Osteoblast (primary cell): ENCODE data around the gene MEAK7. TPM values are rescaled to one million over a fixed set of nuclear protein-coding genes. Genes with fewer than 3 reads are reported as not detected.

Experiments used
- DNase-seq: peaks from one replicate; pipeline ENCODE4 v3.0.0; 2011; ENCODE audit warnings: low spot score, mixed read lengths; ENCODE audit not compliant: insufficient read length; ENCODE audit errors: missing footprints
- H2AFZ ChIP-seq: 2 replicates; pipeline ENCODE4 v1.6.0; 2011; ENCODE audit warnings: mild to moderate bottlenecking, low read length
- H3K27ac ChIP-seq: 2 replicates; pipeline ENCODE4 v1.5.1; 2011; ENCODE audit warnings: mild to moderate bottlenecking, low read depth, low read length, moderate library complexity
- H3K27me3 ChIP-seq: 2 replicates; pipeline ENCODE4 v1.6.0; 2012; ENCODE audit warnings: mild to moderate bottlenecking, control low read depth, inconsistent platforms, low read length, moderate library complexity; ENCODE audit not compliant: insufficient read depth
- H3K36me3 ChIP-seq: 2 replicates; pipeline ENCODE4 v1.5.1; 2011; ENCODE audit warnings: mild to moderate bottlenecking, low read length, control low read depth, moderate library complexity; ENCODE audit not compliant: insufficient read depth
- H3K4me1 ChIP-seq: 2 replicates; pipeline ENCODE4 v1.5.1; 2011; ENCODE audit warnings: mild to moderate bottlenecking, low read length, control low read depth, moderate library complexity; ENCODE audit not compliant: insufficient read depth
- H3K4me2 ChIP-seq: 2 replicates; pipeline ENCODE4 v1.6.0; 2011; ENCODE audit warnings: mild to moderate bottlenecking, low read length; ENCODE audit not compliant: insufficient read depth
- H3K4me3 ChIP-seq: fragments of 200-600 bp; sonication (generic); 3 replicates; pipeline ENCODE4 v1.5.1; 2012; ENCODE audit warnings: mild to moderate bottlenecking, low read length, inconsistent platforms; ENCODE audit not compliant: insufficient read depth
- H3K79me2 ChIP-seq: 2 replicates; pipeline ENCODE4 v1.6.0; 2012; ENCODE audit warnings: mild to moderate bottlenecking, low read length, control low read depth, inconsistent platforms; ENCODE audit not compliant: insufficient read depth
- H3K9me3 ChIP-seq: 2 replicates; pipeline ENCODE4 v1.5.1; 2011; ENCODE audit warnings: low read depth, low read length, control low read depth
- H4K20me1 ChIP-seq: 2 replicates; pipeline ENCODE4 v1.6.0; 2012; ENCODE audit warnings: mild to moderate bottlenecking, low read length, control low read depth; ENCODE audit not compliant: insufficient read depth
- total RNA-seq: library from RNA; depleted of rRNA; stranded (reverse); fragments of >200 nt; gene quantifications from 2 replicates; pipeline ENCODE4 v1.2.3, GENCODE V29; 2012
- TF ChIP-seq, protein P1 (sequence below): IDR thresholded peaks from 2 replicates; pipeline ENCODE4 v1.5.1; 2011; ENCODE audit warnings: mild to moderate bottlenecking, low read depth, low read length, moderate library complexity; ENCODE audit errors: extremely low read depth

Gene MEAK7
- total RNA-seq, 1 donor, result 24.2 TPM

DNA sequence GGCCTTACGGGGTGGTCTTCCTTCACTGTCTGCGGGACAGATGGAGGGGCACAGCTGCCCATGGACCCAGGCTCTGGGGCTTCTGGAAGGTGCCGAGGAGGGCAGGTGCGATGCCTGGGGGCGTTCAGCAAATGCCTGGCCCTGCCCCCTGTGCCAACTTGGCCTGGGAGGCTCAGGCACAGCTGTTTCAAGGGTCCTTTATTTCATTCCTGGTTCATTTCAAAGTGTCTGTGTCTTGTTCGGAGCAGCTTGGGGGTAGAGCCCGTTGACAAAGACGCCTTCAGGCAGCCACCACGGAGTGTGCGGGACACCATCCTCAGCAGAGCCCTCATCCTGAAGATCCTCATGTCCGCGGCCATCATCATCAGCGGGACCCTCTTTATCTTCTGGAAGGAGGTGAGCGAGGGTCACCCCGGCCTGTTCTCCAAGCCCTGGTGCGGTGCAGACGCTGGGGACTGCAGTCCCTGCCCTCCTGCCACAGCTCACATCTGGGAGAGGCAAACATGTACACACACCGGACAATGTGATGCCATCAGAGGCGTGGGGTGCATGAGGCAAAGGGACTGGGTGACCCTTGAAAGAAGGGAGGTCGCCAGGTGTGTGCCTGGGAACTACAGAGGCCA, 43.9 kb downstream of the MEAK7 start:
- H3K36me3 ChIP-seq, result peaks cover 19% of the 10 kb centered on the region
- H3K4me2 ChIP-seq, result no peak overlapping the region
- H3K79me2 ChIP-seq, result no peaks in the 10 kb centered on the region
- peaks cover 10% of the 10 kb centered on the region for H4K20me1 ChIP-seq
- TF ChIP-seq, protein P1, sequence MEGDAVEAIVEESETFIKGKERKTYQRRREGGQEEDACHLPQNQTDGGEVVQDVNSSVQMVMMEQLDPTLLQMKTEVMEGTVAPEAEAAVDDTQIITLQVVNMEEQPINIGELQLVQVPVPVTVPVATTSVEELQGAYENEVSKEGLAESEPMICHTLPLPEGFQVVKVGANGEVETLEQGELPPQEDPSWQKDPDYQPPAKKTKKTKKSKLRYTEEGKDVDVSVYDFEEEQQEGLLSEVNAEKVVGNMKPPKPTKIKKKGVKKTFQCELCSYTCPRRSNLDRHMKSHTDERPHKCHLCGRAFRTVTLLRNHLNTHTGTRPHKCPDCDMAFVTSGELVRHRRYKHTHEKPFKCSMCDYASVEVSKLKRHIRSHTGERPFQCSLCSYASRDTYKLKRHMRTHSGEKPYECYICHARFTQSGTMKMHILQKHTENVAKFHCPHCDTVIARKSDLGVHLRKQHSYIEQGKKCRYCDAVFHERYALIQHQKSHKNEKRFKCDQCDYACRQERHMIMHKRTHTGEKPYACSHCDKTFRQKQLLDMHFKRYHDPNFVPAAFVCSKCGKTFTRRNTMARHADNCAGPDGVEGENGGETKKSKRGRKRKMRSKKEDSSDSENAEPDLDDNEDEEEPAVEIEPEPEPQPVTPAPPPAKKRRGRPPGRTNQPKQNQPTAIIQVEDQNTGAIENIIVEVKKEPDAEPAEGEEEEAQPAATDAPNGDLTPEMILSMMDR, result no peak
- no peaks in the 10 kb centered on the region for H3K27me3 ChIP-seq
- H3K4me1 ChIP-seq, result no peaks in the 10 kb centered on the region
- no peak overlapping the region for H3K4me3 ChIP-seq
- no peaks in the 10 kb centered on the region for H3K9me3 ChIP-seq
- H3K27ac ChIP-seq, result no peak overlapping the region
- DNase-seq, result peak; percentile 45
- no peak overlapping the region for H2AFZ ChIP-seq

DNA sequence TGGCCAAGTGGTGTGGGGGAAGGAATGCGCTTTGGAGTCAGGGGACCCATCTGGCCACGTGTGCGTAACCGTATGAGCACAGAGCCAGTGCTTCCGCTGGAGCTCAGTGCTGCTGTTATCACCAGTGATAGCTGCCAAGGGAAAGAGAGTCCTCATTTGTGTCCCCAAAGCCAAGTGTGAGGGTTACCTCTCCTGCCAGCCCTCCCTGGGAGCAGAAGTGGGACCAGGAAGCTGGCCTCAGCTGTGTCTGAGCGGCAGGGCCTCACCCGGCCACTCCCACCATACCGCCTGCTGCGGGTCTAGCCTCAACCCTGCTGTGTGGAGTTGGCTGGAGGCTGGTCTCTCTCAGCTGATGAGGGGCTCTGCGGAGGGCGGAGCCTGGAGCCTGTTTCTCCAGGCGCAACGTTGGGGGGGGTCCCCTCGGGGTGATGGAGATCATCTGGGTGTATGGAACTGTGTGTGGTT, 44.5 kb downstream of the MEAK7 start:
- H3K36me3 ChIP-seq, result peaks cover 16% of the 10 kb centered on the region
- no peak overlapping the region for H2AFZ ChIP-seq
- H3K4me1 ChIP-seq, result no peaks in the 10 kb centered on the region
- no peaks in the 10 kb centered on the region for H3K9me3 ChIP-seq
- TF ChIP-seq, protein P1, result no peak
- no peak overlapping the region for H3K4me2 ChIP-seq
- H4K20me1 ChIP-seq, result peaks cover 5% of the 10 kb centered on the region
- no peak overlapping the region for H3K4me3 ChIP-seq
- peak; percentile 68 for DNase-seq
- no peaks in the 10 kb centered on the region for H3K27me3 ChIP-seq
- H3K27ac ChIP-seq, result no peak overlapping the region
- H3K79me2 ChIP-seq, result no peaks in the 10 kb centered on the region

DNA sequence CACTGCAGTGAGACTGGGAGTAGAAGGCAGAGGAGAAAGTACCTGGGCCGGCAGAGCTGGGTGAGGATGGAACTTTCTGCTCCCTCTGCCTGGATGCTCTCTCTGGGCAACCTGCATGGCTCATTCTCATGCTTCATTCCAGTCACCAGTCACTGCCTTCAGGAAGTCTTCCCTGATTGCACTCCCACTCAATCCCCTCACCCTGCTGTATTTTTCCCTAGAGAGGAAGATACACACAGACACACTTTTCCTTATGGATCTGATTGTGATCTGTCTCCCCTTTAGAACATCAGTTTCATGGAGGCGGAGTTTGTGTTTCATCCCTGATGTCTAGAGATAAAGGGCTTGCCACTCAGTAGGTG, 44.9 kb downstream of the MEAK7 start:
- H3K4me2 ChIP-seq, result no peak overlapping the region
- no peak overlapping the region for H2AFZ ChIP-seq
- no peaks in the 10 kb centered on the region for H3K79me2 ChIP-seq

More for the DNA sequence above, 44.9 kb downstream of the MEAK7 start:
- DNase-seq, result peak; percentile 31
- peaks cover 11% of the 10 kb centered on the region for H3K36me3 ChIP-seq
- no peaks in the 10 kb centered on the region for H3K9me3 ChIP-seq
- no peaks in the 10 kb centered on the region for H3K27me3 ChIP-seq
- TF ChIP-seq, protein P1, result no peak
- H4K20me1 ChIP-seq, result peaks cover 2% of the 10 kb centered on the region
- H3K4me3 ChIP-seq, result no peak overlapping the region
- H3K27ac ChIP-seq, result no peak overlapping the region
- H3K4me1 ChIP-seq, result no peaks in the 10 kb centered on the region
